GM19438 (cell line): ENCODE results near the gene DAW1.
"Not testable (repeated sequence)": the region's sequence is repeated elsewhere in the genome, so short reads cannot be mapped to it uniquely, and the experiment has no call there.

ENCODE experiments used
- ATAC-seq: cut with Tn5 transposase; IDR thresholded peaks from one replicate; pipeline ENCODE4 v1.9.1; 2021; ENCODE audit warnings: low read depth; ENCODE audit not compliant: unreplicated experiment

Gene DAW1

GRCh38 chr2:227871375-227871791 is at the start of gene DAW1:
TSS of gene DAW1 (plus strand) at chr2:227871631. CDS start at chr2:227871690, 59 bp downstream.
- ATAC-seq: peak; percentile 81

DNA sequence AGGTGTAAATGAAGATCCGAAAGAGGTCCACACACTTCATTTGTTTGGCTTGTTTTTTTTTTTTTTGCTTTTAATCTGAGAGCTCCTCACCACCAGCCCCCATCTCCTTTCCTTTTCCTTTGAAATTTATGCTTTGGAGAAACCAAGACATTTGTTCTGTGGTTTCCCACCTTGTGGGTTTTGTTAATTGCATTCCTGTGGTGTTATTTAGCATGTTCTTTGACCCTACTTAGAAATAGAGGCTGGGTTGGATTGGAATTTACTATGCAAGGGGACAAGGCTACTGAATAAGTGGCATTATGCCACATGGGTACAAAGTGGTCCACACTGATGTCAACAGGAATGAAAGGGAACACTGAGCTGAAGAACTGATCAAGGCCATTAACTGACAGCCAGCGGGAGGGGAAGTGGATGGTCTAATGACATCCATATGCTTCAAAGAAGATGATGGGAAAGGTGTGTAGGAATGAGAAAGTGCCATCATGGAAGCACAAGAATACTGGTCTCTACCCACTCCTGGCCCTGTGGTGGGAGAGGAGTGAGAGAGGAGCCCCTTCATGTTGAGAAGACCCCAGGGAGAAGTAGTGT is 48.9 kb upstream of the DAW1 start:
- ATAC-seq: no peak

DNA sequence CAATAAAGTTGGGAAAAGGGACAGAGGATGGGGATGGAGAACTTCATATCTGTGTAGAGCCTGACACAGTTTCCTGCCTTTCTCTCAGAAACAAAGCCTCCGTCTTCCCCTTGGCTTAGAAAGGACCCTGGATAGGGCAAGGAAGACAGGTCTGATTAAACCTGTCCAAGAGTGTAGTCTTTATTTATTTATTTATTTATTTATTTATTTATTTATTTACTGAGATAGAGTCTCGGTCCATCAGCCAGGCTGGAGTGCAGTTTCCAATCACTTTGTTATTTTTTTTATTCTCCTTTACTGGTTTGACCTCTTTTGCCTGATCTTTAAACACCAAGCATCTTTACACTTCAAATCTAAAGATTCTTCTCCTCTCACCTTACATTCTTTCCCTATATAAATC is 47.5 kb upstream of the DAW1 start:
- ATAC-seq: no peak

DNA sequence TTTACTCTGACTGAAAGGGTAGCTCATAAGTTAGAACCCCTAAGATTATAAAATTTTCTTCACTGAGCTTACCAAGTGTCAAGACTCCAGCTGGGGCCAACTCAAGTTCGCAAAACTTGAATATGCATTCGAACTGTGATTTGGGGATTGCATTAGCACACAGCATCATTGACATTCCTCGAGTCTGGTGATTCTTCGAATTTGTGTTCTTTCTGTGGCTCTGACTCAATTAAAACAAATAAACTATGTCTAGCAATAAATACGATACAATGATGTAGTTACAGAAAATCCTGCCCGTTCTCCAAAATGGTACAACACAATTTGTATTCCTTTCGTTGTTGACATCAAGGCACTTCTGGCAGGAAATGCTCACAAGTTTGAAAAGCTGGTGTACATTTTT is 46.7 kb upstream of the DAW1 start:
- no peak for ATAC-seq

- no peak for ATAC-seq
Observed at GRCh38 chr2:227826019-227826521, 45.4 kb upstream of the DAW1 start.

DNA sequence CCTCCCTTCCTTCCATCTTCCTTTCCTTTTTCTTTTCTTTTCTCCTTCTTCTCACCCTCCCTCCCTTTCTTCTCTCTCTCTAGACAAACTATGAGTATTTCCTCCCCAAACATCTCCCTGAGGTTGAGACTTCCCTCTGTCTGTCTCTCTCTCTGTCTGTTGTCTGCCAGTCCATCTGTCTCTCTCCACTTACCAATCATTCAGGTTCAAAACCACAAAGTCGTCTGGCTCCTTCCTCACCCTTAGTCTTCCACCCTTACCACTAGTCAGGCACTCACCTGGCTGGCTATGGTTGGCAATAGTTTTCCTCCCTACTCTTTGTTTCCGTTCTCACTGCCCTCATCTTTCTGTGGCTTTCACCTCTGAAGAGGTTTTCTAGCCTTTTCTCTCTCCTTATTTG is 44.9 kb upstream of the DAW1 start:
- no peak for ATAC-seq

GRCh38 chr2:227827143-227827542 is 44.3 kb upstream of the DAW1 start:
- ATAC-seq: no peak

DNA sequence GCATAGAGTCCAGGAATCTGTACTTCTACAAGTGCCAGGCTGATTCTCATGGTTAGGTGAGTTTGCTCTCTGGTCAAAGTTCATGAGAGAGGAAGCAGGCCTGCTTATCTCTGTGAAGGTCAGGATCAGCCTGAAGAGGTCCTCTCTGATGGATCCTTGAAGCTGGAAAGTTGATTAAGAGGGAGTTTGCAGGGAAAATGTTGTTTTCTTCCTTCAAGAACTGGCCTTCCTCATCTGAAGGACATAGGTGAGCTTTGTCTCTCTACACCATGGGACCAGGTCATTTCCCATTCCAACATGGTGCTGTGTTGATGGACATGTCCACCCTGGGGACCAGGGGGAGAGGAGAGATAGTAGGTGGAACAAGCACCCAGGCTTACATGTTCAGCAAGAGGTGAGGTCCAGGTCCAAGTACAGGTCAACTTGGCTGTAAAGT is 42.9 kb upstream of the DAW1 start:
- no peak for ATAC-seq

DNA sequence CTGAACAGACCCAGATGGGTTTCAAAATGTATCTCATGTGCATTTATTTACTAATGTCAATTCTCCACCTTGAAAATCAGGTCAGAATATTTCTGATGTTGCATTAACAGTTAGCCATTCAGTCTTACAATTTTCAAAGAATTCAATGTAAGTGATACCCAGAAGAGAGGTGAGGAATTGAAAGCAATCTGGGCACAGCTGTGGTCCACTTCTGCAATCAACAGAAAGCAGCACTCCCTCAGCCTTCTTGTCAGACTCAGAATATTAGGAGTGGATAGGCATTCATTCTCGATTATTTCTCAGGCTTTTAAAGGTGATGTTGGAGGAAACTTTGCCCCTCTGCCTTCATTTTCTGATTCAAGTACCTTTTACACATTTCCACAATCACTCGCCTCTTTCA is 42.1 kb upstream of the DAW1 start:
- ATAC-seq: no peak

DNA sequence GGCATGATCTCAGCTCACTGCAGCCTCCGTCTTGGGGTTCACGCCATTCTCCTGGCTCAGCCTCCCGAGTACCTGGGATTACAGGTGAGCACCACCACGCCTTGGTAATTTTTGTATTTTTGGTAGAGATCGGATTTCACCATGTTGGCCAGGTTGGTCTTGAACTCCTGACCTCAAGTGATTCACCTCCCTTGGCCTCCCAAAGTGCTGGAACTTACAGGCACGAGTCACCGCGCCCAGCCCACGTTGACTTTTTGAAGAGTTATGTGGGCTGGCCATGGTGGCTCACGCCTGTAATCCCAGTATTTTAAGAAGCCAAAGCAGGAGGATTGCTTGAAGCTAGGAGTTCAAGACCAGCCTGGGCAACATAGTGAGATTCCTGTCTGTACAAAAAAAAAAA is 37.0 kb upstream of the DAW1 start:
- ATAC-seq: no peak

- ATAC-seq: no peak
Observed at GRCh38 chr2:227834916-227835650, 36.3 kb upstream of the DAW1 start.

- ATAC-seq: not testable (repeated sequence)
Observed at GRCh38 chr2:227839339-227840129, 31.9 kb upstream of the DAW1 start.

GRCh38 chr2:227846831-227847230 is 24.6 kb upstream of the DAW1 start:
- no peak for ATAC-seq

DNA sequence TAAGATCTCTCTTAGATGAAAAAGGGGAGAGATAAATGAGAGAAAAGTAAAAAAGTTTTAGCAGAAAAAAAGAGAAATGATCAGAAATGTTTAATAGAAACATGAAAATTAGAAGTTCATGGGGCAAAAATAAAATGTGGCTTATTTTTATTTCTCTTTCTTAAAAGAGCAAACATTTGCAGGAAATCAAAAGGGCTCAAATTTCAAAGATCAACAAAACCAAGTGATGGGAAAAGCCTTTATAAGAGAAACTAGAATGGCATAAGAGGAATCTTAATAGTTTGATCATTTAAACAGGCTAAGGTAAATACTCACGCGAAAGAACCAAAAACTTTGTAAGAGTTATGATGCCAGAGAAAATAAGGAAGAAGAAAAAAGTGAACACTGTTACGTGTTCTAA is 23.3 kb upstream of the DAW1 start:
- ATAC-seq: no peak

- ATAC-seq: no peak
Observed at GRCh38 chr2:227848586-227848985, 22.8 kb upstream of the DAW1 start.

GRCh38 chr2:227849906-227850305 is 21.5 kb upstream of the DAW1 start:
- no peak for ATAC-seq

DNA sequence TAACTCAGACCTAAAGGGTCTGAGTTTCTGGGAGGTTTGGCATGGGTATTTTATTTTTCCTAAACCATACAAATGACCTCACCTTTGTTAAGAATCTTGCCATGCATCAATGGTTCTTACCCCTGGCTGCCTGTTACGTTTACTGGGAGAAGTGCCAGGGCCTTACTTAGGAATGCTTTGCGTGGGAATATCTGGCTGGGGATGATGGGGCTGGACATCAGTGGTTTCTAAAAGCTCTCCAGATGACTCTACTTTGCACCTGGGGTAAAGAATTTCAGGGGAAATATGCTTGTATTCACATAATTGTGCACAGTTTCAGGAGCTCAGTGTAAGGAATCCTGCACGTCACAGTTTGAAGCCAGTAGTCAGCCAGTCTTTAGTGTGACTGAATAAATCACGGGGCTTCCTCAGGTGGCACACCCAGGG is 18.2 kb upstream of the DAW1 start:
- ATAC-seq: no peak

GRCh38 chr2:227853765-227854271 is 17.6 kb upstream of the DAW1 start:
- no peak for ATAC-seq

DNA sequence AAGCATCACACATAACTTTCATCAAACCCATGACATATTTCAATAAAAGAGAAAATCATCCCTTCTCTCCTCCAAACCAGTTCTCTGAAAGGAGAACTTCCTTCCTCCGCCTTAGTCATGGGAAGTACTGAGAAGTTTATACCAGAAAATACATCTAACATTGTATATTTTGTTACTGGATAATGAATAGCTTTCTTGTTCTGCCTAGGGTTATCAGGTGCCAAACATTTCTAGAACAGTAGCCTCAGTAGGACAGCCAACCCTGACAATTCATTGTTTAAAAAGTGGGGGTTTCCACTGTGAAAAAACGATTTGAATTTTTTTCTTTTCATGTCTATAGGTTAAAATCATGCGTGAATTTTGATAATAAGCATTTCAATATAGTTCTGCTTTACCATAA is 16.0 kb upstream of the DAW1 start:
- no peak for ATAC-seq

GRCh38 chr2:227856697-227857096 is 14.7 kb upstream of the DAW1 start:
- no peak for ATAC-seq

DNA sequence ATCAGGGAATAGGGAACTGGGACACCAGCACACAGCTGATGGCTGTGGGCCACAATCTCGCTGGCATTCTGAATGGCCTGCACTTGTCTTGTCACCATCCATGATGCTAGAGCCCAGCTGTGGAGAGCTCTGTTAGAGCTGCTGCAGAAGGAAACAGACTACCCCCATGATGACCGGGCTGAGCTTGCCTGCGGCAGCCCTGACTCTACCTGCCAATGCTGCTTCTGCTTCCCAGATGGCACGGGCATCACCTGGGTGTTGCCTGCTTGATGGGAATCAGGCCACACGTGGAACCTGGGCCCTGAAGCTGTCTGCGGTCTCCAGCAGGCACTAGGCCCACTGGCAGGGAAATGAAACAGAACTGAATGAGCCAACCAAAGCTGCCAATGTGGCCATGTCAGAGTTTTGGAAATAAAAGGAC is 11.2 kb upstream of the DAW1 start:
- ATAC-seq: no peak
